ENCODE results near the gene FAM117A.
A peak's percentile ranks its signal among the peaks of the same experiment; 100 is the strongest.
"Not testable (repeated sequence)": the region's sequence is repeated elsewhere in the genome, so short reads cannot be mapped to it uniquely, and the experiment has no call there.

Gene FAM117A

DNA sequence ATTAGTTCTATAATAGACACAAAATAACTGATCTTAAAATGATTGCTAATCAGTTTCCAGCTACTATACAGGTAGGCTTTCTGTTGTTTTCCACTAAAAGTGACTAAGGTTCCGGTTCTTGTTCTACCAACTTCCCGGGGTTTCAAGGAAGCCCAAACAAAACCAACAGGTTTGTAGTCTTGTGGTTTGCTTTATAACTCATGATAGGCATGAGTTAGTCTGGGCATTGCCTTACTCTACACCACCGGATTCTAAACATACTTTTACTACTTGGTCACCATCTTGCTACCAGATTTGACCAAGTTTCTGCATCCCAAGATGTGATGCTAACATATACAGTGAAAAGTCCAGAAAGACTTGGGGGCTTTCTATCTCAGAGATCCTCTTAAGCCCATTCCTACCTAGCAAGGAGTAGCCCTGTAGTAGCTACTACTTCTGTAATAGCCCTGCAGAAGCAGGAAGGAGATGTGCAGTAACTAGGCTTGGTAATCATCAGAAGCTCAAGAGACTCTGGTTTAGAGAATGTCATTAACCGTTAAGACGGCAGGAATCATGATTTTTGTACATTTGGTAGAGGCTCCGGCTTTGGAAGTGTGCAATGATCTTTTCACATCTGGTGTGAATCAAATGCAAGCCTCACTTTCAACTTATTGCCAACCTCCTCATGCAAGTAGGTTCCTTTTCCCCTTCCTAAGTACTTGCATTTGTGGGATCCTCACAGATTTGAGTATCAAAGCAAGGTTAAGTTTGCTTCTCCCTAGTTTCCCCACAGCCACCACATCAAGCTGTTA, 1.6 kb downstream of the FAM117A start:
- DNase-seq, result no peak

DNA sequence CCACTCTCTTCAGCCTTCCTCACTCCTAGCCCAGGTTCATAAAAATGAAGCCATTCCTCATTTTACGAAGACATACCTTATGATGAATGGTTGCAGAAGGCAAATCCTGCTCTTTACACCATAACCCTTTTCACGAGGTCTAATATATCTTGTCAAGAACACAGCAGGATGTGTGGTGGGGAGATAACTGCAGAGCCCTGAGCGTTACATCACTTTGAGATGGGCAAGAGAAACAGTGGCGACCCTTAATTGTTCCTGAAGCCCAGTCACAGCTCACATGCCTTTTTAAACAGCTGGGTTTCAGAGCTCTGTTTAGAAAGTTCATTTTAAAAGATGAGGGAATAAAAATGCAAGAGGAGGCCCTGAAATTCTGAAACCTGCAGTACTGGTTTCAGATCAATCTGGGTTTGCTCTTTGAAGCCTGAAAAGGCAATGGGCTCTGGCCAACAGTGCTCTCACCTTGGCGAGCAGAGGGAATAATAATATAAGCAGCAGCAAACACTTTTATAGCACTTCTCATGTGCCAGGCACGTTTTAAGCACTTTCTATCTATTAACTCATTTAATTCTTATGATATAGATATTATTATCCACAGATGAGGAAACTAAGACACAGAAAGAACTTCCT, 2.9 kb downstream of the FAM117A start:
- no peak for DNase-seq

DNA sequence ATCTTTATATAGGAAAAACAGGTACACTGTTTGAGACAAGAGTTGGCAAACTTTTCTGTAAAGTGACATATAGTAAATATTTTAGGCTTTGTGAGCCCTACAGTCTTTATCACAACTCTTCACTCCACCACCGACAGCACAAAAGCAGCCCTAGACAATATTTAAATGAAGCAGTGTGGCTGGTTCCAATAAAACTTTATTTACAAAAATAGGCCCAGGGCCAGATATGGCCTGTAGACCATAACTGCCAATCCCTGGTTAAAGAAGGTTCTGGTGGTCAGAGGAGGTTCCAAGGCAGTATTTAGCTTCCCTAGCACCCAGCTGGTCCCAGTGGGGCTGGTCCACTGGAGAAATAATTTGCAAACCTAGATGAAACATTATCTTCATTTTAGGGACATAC, 3.6 kb downstream of the FAM117A start:
- DNase-seq, result no peak

DNA sequence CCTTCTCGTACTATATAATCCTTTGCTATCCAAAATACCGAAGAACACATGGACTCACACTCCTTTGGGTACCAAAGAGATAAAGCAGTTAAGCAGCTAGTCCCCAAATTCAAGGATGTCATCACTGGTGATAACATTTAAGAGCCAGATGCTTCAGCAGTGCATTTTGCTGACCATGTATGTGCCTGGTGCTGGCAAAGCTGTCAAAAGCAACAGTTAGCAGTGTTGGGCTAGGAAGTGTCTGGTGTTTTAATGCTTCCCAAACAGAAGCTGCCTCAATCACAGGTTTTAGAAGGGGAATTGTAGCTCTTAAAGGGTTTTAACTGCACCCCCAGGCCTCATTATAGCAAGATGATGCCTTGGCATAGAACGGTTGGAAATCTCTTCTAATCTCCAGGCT, 4.7 kb downstream of the FAM117A start:
- no peak for DNase-seq

DNA sequence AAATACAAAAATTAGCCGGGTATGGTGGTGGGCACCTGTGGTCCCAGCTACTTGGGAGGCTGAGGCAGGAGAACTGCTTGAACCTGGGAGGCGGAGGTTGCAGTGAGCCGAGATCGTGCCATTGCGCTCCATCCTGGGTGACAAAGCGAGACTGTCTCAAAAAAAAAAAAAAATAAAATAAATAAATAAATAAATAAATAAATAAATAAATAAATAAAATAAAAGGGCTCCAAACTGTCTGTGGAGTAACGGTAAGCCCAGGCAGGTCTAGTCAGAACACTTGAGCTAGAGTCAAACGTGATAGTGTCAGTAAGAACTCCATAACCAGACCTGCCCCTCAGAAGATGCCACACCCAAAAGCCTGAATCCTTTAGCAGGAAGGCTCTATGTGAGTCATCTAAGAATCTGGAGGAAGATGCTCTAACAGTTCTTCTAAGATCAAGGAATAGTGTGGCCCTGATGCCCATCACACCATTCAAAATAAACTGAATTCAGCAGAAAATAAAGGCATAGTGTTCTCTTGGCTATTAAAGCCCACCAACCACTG, 5.4 kb downstream of the FAM117A start:
- DNase-seq, result not testable (repeated sequence)

DNA sequence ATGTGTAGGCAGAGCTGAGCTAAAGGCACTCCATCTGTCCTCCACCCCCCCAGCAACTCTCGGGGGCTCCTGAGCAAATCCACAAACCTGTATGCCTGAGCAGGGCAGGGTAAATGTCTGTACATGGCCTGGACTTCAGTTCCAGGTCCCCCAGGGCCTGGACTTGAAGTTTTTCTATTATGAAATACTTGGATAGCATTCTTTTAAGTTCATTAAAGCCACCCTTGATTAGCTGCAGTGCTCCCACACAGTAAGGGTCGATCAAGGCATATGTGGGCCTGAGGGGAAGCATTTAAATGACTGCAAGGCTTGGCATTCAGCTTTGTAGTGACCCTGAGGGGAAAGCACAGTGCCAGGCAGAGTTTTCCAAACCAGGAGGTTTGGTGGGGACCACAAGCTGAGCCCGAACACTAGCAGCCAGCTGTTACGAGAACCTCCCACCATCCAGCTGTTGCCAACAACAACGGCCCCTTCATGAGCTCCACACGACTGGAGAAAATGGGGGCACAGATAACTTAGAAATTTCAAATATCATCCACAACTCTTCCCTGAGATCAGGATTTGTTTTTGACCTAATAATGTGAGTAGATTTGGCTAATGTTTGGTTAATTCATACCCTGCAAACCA, 6.7 kb downstream of the FAM117A start:
- no peak for DNase-seq

DNA sequence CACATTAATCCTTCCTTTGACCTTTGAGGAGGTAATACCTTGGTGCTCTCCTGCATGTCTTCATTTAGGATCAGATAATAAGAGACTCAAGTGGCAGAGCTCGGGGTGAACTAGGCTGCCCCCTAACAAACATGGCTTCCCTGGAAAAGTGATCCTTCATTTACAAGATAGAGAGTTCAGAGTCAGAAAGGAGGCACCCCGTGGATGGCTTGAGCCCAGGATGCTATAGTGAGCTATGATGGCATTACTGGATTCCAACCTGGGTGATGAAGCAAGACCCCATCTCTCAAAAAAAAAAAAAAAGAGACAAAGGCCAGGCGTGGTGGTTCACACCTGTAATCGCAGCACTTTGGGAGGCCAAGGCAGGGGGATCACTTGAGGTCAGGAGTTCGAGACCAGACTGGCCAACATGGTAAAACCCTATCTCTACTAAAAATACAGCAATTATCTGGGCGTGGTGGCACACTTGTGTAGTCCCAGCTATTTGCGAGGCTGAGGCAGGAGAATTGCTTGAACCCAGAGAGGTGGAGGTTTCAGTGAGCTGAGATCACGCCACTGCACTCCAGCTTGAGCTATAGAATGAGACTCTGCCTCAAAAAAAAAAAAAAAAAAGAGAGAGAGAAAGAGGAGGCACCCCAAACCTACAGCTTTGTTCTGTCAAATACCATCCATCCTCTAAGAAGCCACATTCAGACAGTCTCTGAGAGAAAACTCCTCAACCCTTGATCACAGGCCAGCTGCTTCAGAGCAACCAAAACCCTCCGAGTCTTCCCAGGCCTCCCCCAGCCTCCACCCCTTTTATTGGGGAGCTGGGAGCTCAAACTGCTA, 7.4 kb downstream of the FAM117A start:
- peak in 2 of 6 experiments; percentile 13 to 15 for DNase-seq

DNA sequence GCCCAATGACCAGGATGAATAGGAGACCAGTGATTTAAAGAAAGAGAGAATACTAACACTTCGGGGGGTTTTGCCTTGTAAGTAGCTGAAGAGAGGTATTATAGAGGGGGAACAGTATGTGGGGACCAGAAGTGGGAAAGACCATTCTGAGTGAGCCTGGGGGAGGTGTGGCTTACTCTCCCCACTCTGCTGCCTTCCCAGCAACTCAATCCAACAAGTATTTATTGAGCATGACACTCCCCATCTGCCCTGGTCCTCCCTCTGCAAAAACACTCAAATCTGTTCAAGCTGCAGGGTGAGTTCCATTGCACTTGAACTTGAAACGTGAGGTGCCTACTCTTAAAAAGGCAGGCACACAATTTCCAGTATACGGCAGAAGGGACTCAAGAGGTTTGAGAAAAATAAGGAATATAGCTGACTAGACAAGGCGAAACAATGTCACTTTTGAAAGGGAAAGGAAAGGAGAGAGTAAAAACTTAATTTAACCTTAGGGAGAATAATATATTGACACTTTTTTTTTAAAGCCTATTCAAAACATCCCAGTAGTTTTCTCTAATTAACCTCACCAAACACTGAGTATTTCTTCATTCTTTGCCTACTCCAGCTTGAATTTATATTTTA, 8.2 kb downstream of the FAM117A start:
- no peak for DNase-seq

DNA sequence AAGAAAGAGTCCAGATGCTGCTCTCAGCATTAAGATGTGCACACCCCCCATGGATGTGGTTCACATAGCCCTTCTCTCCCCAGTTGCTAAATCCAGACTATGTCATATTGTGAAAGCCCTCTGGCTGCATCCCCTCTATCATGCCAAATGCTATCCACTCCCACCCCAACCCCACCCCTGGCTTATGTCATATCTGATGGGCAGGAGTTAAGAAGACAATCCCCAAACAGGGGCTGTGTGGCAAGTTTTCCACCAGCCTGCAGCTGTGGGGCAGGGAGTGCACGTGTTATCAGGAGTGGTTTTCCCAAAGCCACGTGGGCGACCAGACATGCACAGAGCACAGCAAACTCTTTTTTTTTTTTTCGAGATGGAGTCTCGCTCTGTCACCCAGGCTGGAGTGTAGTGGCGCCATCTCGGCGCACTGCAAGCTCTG, 10.0 kb downstream of the FAM117A start:
- DNase-seq, result no peak

DNA sequence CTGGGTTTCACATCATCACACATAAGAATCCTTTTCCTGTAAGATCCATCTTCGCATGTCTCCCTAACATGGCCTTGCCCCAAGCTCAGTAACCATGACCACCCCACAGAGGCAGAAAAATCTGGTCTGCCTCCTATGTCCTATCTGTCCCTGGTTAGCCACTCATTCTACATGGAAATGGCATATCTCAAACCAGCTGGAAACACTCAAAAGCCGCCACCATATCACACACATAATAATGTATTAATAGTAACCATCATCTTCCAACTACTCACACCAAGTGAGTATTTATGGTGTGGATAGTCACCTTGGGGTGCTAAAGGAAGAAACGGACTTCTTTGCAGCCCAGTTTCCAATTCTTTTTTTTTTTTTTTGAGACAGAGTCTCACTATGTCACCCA, 11.4 kb downstream of the FAM117A start:
- DNase-seq, result no peak

DNA sequence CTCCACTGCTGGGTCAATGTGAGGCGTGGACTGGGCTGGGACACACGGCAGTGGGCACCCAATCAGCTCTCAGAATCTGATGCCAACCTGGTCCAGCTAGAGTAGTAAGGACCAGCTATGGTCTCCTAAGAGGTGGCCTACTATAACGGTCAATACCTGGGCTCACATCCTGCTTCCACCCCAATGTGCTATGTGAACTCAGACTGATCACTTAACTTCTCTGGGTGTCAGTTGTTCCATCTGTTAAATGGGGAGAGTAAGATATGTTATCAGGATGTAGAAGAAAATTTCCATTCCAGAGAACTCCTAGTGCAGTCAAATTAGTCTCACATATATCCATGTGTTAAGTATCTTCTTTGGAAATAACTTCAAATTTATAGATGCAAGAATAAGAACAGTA, 14.2 kb downstream of the FAM117A start:
- no peak for DNase-seq

DNA sequence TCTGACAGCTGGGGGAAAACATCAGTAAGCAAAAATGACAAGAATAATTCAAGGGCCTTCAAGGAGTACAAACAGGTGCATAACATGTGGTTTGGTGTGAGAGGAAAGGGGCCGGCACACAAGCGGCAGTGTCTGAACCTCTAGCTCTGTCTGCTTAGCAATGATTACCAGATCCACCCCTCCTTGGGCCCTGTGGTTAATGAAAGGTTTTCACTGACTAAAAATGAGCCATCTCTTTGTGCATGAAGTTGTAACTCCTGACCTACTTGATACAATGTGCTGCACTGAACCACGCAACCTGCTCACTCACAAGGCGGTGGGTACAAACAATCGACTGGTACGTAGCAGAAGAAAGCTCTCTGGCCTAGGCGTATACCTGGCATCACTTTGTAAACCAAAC, 15.1 kb downstream of the FAM117A start:
- peak in 3 of 6 experiments; percentile 28 to 48 (median 42) for DNase-seq

DNA sequence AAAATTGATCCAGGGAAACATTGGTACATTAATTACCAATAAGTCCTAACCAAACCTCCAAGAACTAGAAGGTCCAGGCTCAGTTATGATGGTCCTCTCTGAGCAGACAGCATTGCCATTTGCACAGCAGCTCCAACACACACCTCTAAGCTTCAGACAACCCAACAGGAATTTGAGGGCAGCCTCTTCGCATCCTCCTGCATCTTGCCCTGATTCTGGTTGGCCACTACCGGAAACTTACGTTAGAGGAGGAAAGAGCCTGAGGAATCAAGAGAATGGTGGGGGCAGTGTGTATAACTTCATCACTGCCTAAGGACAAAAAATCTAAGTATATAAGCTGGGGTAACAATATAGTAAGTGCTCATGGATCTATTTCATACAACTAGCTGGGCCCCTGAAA, 15.7 kb downstream of the FAM117A start:
- DNase-seq, result peak in 2 of 6 experiments; percentile 13 to 35

DNA sequence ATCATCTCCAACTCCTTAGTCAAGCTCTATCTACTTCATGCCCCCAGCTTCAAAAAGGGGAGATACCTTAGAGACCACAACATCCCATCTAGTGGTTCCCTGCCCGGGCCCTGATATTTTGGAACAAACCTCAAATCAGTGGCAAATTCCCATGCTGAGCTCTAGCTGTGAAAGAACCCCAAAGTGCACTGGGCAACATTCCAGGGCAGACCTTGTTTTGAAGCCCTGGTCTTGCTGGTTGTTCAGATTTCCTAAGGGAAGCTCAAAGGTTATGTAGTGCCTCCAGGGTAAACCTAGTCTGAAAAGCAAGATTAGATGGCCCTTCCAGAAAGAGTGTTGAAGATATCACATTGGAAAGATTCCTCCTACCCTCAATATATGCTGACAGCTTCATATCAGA, 16.3 kb downstream of the FAM117A start:
- no peak for DNase-seq

DNA sequence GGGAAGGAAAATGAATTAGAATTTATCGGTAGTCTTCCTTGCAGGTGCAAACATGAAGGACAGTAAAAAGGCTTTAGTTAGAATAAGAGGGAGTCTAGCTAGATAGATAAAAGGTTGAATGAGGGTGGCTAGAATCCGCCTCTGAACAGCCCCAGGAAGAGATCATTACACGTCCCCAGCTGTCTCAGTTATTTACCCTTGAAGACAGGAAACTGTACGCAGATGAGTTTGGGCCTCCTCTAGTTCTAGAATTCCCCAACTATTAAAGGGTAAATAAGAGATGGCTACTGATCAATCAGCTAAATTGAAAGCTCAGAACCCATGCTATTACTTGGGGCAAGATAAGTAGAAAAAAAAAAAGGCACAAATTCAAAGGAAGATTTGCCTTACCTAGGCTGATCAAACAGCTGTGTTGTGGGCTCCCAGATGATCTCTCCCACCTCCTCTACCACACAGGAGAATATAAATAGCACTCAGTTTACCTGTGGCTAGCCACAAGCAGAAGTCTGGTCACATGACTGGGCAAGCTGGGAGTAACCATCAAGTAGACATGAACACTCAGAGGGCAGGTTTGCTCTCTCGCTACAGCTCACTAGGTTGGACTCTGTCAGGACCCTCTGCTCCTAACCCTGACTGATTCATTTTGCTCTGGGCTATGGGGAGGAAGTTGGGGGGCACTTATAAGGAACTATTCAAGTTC, 17.0 kb downstream of the FAM117A start:
- peak in 5 of 6 experiments; percentile 12 to 63 (median 46) for DNase-seq

DNA sequence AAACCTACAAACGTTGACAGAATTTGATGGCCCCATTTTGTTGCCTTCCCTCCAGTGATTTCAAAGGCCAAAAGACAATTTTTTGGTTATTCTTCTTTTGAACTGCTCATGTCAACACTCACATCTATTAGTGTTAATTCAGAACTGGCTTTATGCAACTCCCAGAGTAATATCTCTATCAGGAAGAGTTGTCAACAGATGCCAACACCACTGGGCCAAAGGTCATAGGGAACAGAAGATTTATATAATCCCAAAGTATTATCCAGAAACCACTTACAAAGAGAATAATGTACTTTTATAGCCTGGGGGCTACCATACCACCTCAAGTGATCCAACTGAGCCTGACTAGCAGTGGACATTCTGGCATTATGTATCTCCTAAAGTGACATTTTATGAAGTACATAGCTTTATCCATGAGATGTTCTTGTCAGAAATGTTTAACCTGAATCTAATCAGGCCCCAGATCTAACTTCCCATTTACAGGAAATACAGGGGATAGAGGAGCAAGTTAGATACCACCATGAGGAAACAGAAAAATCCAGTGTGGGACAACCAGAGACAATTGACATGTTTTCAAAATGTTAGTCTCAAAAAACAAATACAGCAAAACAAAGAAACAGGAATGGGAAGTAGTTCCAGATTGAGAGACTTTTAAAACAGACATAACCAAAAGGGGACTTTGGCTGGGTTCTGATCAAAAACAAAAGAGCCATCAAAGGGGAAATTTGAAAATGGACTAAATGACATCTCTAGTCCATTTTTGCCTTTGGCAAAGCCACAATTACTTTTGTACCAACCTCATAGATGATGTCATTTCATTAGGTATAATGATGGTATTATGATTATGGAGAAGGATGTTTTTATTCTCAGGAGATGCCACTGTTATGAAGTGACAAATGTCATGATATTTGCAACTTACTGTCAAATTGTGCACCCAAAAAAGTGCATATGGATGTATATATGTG, 18.5 kb downstream of the FAM117A start:
- no peak for DNase-seq

DNA sequence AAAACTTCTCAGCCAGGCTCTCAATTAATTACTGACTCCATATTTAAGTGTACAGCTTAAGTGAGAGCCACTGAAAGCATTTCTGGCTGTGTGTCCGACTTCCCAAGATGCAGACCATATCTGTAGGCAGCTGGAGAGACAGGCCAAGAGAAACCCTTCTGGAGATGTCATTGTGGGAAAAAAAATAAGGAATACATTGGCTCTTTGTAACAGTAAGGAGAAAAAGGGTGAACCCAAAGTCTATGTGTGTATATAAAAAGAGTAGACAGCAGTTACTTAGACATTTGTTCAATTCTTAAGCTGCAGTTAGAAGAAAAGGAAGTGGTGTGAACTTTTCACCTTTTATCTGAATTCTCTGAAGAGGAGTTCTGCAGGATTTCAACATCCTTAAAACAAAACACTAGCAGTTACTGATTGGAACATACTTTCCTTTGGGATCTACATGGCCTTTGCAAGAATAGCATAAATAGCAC, 21.7 kb downstream of the FAM117A start:
- peak in 3 of 6 experiments; percentile 42 to 53 (median 50) for DNase-seq

DNA sequence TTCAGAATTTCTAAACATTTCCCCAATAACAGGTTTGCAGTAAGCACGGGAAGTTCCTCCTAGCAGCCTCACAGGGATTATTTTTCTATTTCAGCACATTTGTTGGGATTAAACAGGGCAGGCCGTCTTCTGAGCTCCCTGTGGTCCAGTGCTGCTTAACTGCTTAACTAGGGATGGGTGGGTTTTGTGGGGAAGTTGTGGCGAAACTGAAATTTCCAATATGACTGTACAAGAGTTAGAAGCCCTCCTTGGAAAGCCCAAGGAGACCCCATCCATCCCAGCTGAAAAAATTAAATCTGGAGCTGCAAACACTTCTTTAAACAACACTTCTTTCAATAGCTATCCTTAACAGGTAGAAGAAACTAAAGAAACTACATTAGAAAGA, 22.2 kb downstream of the FAM117A start:
- no peak for DNase-seq

DNA sequence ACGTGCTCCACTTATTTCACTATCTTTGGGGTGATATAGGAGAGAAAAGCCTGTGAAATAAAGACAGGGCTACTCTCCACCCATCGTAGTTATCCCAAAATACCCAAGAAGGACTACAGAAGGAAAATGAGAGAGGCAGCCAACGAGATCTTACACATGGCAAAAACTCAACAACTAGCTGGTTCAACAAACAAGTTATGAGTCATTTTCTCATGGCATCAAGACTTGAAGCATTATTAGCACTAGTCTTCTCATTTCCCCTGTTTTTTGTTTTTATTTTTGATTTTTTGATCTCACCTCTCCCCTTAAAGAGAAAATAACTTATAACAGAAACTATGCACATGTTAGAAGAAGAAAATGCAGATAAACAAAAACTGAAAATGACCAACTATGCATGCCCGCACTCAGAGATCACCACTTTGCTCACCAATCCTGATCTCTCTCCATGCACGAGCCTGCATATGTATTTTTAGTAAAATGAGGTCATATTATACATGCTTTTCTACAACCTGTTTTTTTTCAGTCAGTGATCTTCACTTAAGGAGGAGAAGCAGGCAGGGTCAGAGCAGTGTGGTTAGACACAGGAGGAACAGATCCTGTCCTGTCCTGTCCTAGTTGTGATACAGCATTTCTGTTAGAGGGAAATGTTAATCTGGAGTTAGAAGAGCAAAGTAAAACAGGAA, 22.8 kb downstream of the FAM117A start:
- no peak for DNase-seq

All from stimulated activated naive CD4-positive, alpha-beta T cell (primary cell).